Measurements from ENCODE around the gene SCLY.

GRCh38 chr2:238060096-238060541 lies 682 bp upstream of the SCLY start:
- TF ChIP-seq PATZ1 (CRISPR knock-in tag; IDR thresholded peaks at IDR 0.05; ENCODE audit: borderline replicate concordance) (no peak), SNAI2 (CRISPR knock-in tag; IDR thresholded peaks at IDR 0.05) (no peak), OSR1 (CRISPR knock-in tag; IDR thresholded peaks at IDR 0.05) (no peak), ISL1 (CRISPR knock-in tag; IDR thresholded peaks at IDR 0.05) (no peak), TCF4 (CRISPR knock-in tag; IDR thresholded peaks at IDR 0.05; ENCODE audit: borderline replicate concordance) (no peak), ZFP30 (CRISPR knock-in tag; IDR thresholded peaks at IDR 0.05) (no peak), ZNF70 (CRISPR knock-in tag; IDR thresholded peaks at IDR 0.05) (0 out of 2 replicates have a peak, but pooled peaks have one; percentile 32), ZFP3 (CRISPR knock-in tag; IDR thresholded peaks at IDR 0.05) (no peak), ARNTL (CRISPR knock-in tag; IDR thresholded peaks at IDR 0.05; ENCODE audit: borderline replicate concordance, low read depth) (no peak), RARB (CRISPR knock-in tag; IDR thresholded peaks at IDR 0.05) (no peak), TSHZ2 (CRISPR knock-in tag; IDR thresholded peaks at IDR 0.05) (no peak), PPARA (CRISPR knock-in tag; IDR thresholded peaks at IDR 0.05; ENCODE audit: borderline replicate concordance) (no peak), ZNF8 (CRISPR knock-in tag; IDR thresholded peaks at IDR 0.05) (no peak), CSDC2 (CRISPR knock-in tag; IDR thresholded peaks at IDR 0.05) (no peak)

Measured in SK-N-SH treated with all-trans-retinoic acid at 6 μM for 48 hours (cell line).